GM23338 (cell line): ENCODE results near the gene TEX9.

Experiments used
- CREB1 ChIP-seq: fragments of 250-450 bp; sonication (Bioruptor Pico); IDR thresholded peaks from 2 replicates; pipeline ENCODE4 v1.5.0; 2020; ENCODE audit warnings: low read depth, mild to moderate bottlenecking, moderate library complexity
- NANOG ChIP-seq: IDR thresholded peaks from 2 replicates; pipeline ENCODE4 v1.6.1; 2016; ENCODE audit warnings: antibody characterized with exemption, borderline replicate concordance
- POLR2AphosphoS5 ChIP-seq: IDR thresholded peaks from 2 replicates; pipeline ENCODE4 v1.6.1; 2016; ENCODE audit warnings: antibody characterized with exemption, low read depth
- TF ChIP-seq, protein P1 (sequence below), 2 experiments: fragments of 200-600 bp in 1 of 2; sonication (generic) in 1 of 2; conservative IDR thresholded peaks; 2 replicates each; pipeline versions ENCODE4 v1.5.1 to v1.6.1; 2016 to 2017; ENCODE audit warnings: antibody characterized with exemption in 2 of 2, low read depth in 2 of 2, mild to moderate bottlenecking in 2 of 2, moderate library complexity in 1 of 2

DNA sequence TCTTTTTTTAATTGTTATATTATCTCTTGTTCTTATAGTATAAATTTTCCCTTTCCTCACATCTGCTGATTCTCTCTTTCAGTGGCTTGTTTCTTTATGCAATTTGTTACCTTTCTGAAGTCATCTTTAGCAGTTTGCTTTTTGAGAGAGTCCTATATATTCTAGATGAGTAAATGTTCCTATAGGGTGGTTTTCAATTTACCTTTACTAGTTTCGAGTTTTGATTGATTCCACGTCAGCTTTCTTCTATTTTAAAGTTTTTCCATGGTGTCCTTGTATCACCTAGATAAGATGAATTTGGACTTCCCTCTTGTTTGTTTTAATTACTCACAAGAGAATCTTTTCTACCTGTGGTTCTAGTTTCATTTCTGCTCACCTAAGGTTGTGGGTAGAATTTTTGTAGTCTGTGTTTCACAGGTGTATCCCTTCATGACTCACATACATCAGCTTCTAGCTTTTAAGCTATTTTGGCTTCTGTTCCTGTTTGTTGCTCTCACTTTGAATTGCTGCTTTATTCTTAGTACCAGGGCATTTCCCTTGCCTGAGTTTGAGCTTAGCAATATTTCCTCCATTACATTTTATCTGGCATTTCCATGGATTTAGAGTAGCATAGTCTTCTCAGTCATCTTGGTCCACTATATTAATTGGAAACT, 6.4 kb downstream of the TEX9 start:
- TF ChIP-seq, protein P1, sequence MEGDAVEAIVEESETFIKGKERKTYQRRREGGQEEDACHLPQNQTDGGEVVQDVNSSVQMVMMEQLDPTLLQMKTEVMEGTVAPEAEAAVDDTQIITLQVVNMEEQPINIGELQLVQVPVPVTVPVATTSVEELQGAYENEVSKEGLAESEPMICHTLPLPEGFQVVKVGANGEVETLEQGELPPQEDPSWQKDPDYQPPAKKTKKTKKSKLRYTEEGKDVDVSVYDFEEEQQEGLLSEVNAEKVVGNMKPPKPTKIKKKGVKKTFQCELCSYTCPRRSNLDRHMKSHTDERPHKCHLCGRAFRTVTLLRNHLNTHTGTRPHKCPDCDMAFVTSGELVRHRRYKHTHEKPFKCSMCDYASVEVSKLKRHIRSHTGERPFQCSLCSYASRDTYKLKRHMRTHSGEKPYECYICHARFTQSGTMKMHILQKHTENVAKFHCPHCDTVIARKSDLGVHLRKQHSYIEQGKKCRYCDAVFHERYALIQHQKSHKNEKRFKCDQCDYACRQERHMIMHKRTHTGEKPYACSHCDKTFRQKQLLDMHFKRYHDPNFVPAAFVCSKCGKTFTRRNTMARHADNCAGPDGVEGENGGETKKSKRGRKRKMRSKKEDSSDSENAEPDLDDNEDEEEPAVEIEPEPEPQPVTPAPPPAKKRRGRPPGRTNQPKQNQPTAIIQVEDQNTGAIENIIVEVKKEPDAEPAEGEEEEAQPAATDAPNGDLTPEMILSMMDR (conservative IDR thresholded peaks at IDR 0.05; ENCODE audit: low read depth in 2 of 2), result no peak
- TF ChIP-seq CREB1 (CRISPR knock-in tag), result no peak
- no peak for TF ChIP-seq POLR2AphosphoS5
- no peak for TF ChIP-seq NANOG
